IPS-15b (cell line): ENCODE data around the gene CDKAL1.

Source experiments
- H3K27me3 ChIP-seq: one replicate; pipeline ENCODE4 v1.6.1; 2013; ENCODE audit warnings: low read length; ENCODE audit not compliant: control insufficient read depth, insufficient read depth
- H3K36me3 ChIP-seq: one replicate; pipeline ENCODE4 v1.6.1; 2013; ENCODE audit warnings: low read length; ENCODE audit not compliant: control insufficient read depth, insufficient read depth
- H3K4me1 ChIP-seq: one replicate; pipeline ENCODE4 v1.6.1; 2013; ENCODE audit warnings: mild to moderate bottlenecking, low read length; ENCODE audit not compliant: control insufficient read depth, insufficient read depth
- H3K4me3 ChIP-seq: one replicate; pipeline ENCODE4 v1.5.1; 2013; ENCODE audit warnings: low read depth, low read length
- H3K9ac ChIP-seq: one replicate; pipeline ENCODE4 v1.6.1; 2013; ENCODE audit warnings: low read depth, mild to moderate bottlenecking, low read length
- H3K9me3 ChIP-seq: one replicate; pipeline ENCODE4 v1.6.1; 2013; ENCODE audit warnings: mild to moderate bottlenecking, low read length; ENCODE audit not compliant: control insufficient read depth, insufficient read depth

Gene CDKAL1

DNA sequence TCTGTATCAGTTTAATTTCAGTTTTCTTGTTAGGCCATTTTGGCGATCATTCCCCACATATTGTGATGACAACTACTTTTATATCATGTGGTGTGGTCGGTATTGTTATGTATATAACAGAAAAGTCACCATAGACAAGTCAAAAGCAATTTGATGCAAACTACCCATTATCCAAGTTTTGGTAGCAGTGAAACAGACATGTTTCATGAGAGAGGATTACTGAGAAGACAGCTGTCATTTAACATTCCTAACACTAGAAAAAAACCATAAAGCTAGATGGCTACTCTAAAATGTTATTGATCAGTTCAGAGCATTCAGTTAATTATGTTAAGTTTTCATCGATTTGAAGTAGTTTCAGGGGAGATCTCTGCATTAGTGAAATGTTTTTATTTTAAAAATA lies 597.1 kb downstream of the CDKAL1 start:
- peaks cover 21% of the 10 kb centered on the region for H3K4me1 ChIP-seq
- no peak overlapping the region for H3K9ac ChIP-seq
- no peak overlapping the region for H3K4me3 ChIP-seq
- H3K36me3 ChIP-seq, result no peaks in the 10 kb centered on the region
- H3K9me3 ChIP-seq, result no peaks in the 10 kb centered on the region
- no peaks in the 10 kb centered on the region for H3K27me3 ChIP-seq

DNA sequence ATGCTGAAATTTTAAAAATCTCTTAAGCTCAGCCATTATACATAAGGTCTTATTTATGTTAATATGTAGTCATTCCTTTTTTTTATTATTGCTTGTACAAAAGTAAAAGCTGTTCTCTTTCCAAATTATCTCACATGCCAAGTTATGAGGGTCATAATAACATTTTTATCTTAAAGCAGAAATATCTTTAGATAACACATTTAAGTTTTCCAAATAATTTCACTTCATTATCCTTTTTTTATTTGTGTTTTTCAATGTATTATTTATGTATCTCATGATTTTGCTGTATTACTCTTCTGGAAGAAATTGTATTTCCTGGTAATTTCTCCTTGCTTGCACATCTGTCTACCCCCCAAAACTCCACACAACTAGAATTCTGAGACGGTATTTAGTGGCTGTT lies 598.2 kb downstream of the CDKAL1 start:
- Histone ChIP-seq H3K4me3 (no peak overlapping the region), H3K9me3 (no peaks in the 10 kb centered on the region), H3K27me3 (no peaks in the 10 kb centered on the region), H3K4me1 (peaks cover 21% of the 10 kb centered on the region), H3K36me3 (no peaks in the 10 kb centered on the region), H3K9ac (no peak overlapping the region)

- no peaks in the 10 kb centered on the region for H3K9me3 ChIP-seq
- H3K36me3 ChIP-seq, result no peaks in the 10 kb centered on the region
- peaks cover 24% of the 10 kb centered on the region for H3K4me1 ChIP-seq
- no peaks in the 10 kb centered on the region for H3K27me3 ChIP-seq
- H3K9ac ChIP-seq, result no peak overlapping the region
- H3K4me3 ChIP-seq, result no peak overlapping the region
Measured at GRCh38 chr6:21132856-21133838, 598.9 kb downstream of the CDKAL1 start.

DNA sequence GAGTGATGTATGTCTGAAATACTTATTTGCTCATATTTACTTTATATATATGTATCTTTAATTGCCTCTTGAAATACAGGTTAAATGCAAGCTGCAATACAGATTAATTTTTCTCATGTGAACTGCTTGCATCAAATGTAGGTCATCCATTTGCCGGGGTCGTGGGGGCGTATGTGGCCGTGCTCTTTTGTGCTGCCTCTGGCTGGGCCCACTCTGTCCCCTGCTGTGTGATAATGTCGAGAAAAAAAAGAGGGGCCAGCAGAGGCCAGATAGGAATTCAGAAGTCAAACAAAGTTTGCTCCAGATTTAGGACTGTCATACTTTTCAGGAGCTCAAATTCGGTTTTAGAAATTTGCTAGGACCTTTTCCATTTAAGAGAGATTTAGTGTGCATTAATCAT lies 599.6 kb downstream of the CDKAL1 start:
- Histone ChIP-seq H3K4me1 (peaks cover 24% of the 10 kb centered on the region), H3K27me3 (no peaks in the 10 kb centered on the region), H3K4me3 (no peak overlapping the region), H3K9me3 (no peaks in the 10 kb centered on the region), H3K9ac (no peak overlapping the region), H3K36me3 (no peaks in the 10 kb centered on the region)

- Histone ChIP-seq H3K4me1 (peaks cover 24% of the 10 kb centered on the region), H3K4me3 (no peak overlapping the region), H3K36me3 (no peaks in the 10 kb centered on the region), H3K27me3 (no peaks in the 10 kb centered on the region), H3K9ac (no peak overlapping the region), H3K9me3 (no peaks in the 10 kb centered on the region)
Measured at GRCh38 chr6:21134356-21134755, 600.1 kb downstream of the CDKAL1 start.

GRCh38 chr6:21135484-21136013 lies 601.3 kb downstream of the CDKAL1 start:
- Histone ChIP-seq H3K9ac (no peak overlapping the region), H3K36me3 (no peaks in the 10 kb centered on the region), H3K27me3 (no peaks in the 10 kb centered on the region), H3K4me3 (no peak overlapping the region), H3K9me3 (no peaks in the 10 kb centered on the region), H3K4me1 (peaks cover 24% of the 10 kb centered on the region)

- Histone ChIP-seq H3K4me3 (no peak overlapping the region), H3K27me3 (no peaks in the 10 kb centered on the region), H3K4me1 (peaks cover 17% of the 10 kb centered on the region), H3K9ac (no peak overlapping the region), H3K9me3 (no peaks in the 10 kb centered on the region), H3K36me3 (no peaks in the 10 kb centered on the region)
Measured at GRCh38 chr6:21137700-21138335, 603.6 kb downstream of the CDKAL1 start.

- no peak overlapping the region for H3K9ac ChIP-seq
- peaks cover 10% of the 10 kb centered on the region for H3K4me1 ChIP-seq
- no peak overlapping the region for H3K4me3 ChIP-seq
- no peaks in the 10 kb centered on the region for H3K9me3 ChIP-seq
- H3K27me3 ChIP-seq, result no peaks in the 10 kb centered on the region
- H3K36me3 ChIP-seq, result no peaks in the 10 kb centered on the region
Measured at GRCh38 chr6:21138336-21139069, 604.2 kb downstream of the CDKAL1 start.

DNA sequence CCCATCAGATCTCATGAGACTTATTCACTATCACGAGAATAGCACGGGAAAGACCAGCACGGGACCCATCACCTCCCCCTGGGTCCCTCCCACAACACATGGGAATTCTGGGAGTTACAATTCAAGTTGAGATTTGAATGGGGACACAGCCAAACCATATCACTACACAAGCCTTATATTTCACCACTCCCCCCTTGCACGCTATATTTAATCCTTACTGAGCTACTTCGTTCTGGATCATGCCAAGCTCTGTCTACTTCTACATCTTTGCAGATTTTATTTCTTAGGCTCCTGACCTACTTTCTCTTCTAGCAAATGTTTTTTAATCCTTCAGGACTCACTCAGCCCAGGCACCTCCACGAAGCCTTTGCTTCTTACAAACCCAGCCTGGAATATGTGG lies 606.7 kb downstream of the CDKAL1 start:
- Histone ChIP-seq H3K27me3 (no peaks in the 10 kb centered on the region), H3K4me1 (peaks cover 4% of the 10 kb centered on the region), H3K9ac (no peak overlapping the region), H3K36me3 (no peaks in the 10 kb centered on the region), H3K9me3 (no peaks in the 10 kb centered on the region), H3K4me3 (no peak overlapping the region)

DNA sequence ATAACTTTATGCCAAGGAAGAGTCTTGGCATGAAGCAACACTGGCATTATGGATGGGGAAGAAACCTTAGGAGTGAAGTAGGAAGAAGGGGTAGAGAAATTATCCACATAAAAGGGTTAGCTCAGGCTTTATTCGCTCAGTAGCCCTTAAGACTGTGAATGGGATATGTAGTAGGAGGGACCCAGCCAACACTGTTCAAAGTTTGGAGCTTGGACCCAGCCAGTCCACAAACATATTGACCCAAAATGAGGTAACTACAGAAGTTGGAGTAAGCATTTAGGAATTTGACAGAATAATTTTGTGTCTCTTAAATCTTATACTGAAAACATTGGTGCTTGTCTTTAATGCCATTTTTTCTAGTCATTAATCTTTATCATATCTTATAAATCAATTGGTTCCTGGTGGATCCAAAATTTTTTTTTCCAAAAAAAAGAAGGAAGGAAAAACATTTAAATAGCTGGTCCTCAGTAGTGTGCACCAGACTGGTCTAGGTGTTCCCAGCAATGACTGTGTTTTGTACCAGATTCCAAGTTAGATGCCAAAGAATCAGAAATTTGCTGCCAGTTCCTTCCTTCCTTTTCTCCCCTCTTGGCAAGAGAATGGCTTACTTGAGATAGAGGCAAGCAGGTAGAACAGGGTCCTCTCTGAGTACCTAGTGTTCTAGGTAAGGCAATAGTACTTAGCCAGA lies 607.5 kb downstream of the CDKAL1 start:
- no peak overlapping the region for H3K9ac ChIP-seq
- no peaks in the 10 kb centered on the region for H3K9me3 ChIP-seq
- no peaks in the 10 kb centered on the region for H3K36me3 ChIP-seq
- peaks cover 4% of the 10 kb centered on the region for H3K4me1 ChIP-seq
- no peak overlapping the region for H3K4me3 ChIP-seq
- H3K27me3 ChIP-seq, result no peaks in the 10 kb centered on the region

DNA sequence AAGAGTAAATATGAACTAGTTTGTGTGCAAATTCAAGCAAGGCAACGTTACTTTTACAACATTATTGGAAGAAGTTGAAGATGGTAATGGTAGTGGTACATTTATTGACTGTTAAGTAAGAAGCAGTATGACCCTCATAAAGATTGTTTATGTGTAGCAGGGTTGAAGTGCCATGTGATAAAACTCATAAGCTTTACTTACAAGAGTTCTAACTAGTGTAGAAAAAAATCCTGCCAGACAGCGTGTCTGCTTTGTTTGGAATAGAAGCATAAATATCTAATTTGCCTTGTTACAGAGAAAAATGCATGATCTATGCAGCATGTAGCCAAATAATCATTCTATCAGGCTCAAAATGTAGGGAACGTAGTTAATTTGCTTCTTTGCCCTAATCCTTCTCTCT lies 608.5 kb downstream of the CDKAL1 start:
- Histone ChIP-seq H3K4me3 (no peak overlapping the region), H3K27me3 (no peaks in the 10 kb centered on the region), H3K4me1 (peaks cover 2% of the 10 kb centered on the region), H3K9me3 (no peaks in the 10 kb centered on the region), H3K36me3 (no peaks in the 10 kb centered on the region), H3K9ac (no peak overlapping the region)
